Transverse colon (tissue), 4 donors: ENCODE results near the gene PRKAG1. TPM values are rescaled to one million over a fixed set of nuclear protein-coding genes. Genes with fewer than 3 reads are reported as not detected.

Experiments used
- DNase-seq: peaks from one replicate; pipeline ENCODE4 v3.0.0-alpha.2; 2019
- H3K27ac ChIP-seq, 4 donors: fragments of 200-600 bp; sonication (generic); 2 replicates each; pipeline ENCODE4 v1.5.1; 2016 to 2018; ENCODE audit warnings: inconsistent platforms in 4 of 4
- H3K27me3 ChIP-seq: fragments of 200-600 bp; sonication (generic); 2 replicates; pipeline ENCODE4 v1.5.1; 2017; ENCODE audit warnings: inconsistent platforms
- H3K36me3 ChIP-seq, 4 donors: fragments of 200-600 bp; sonication (generic); 2 replicates each; pipeline ENCODE4 v1.5.1; 2017 to 2019; ENCODE audit warnings: inconsistent platforms in 4 of 4
- H3K4me1 ChIP-seq, 4 donors: fragments of 200-600 bp; sonication (generic); 2 replicates each; pipeline ENCODE4 v1.5.1; 2017 to 2020; ENCODE audit warnings: inconsistent platforms in 4 of 4
- H3K4me3 ChIP-seq, 4 donors: fragments of 200-600 bp; sonication (generic); 1 replicate in 1 of 4; 2 replicates in 3 of 4; pipeline versions ENCODE4 v1.5.1 to v1.6.1; 2017 to 2019; ENCODE audit warnings: inconsistent platforms in 4 of 4
- H3K9me3 ChIP-seq, 2 donors: fragments of 200-600 bp; sonication (generic); 2 replicates each; pipeline ENCODE4 v1.5.1; 2017 to 2019; ENCODE audit warnings: inconsistent platforms in 2 of 2
- EP300 ChIP-seq: sonication (generic); formaldehyde crosslinking; IDR thresholded peaks from one replicate; pipeline ENCODE4 v1.6.1; 2017; ENCODE audit warnings: antibody characterized with exemption, low read depth
- POLR2A ChIP-seq: fragments of 450-650 bp; IDR thresholded peaks from one replicate; pipeline ENCODE4 v1.6.1; 2016; ENCODE audit warnings: antibody characterized with exemption, mild to moderate bottlenecking, moderate library complexity
- POLR2AphosphoS5 ChIP-seq, 3 donors: sonication (generic); formaldehyde crosslinking; IDR thresholded peaks; one replicate each; pipeline ENCODE4 v1.6.1; 2016; ENCODE audit warnings: antibody characterized with exemption in 3 of 3
- WGBS, 2 donors: methylation state at CpG; one replicate each; pipeline ENCODE4 v1.1.5; 2018; ENCODE audit warnings: low coverage in 1 of 2; 5-methylcytosine and 5-hydroxymethylcytosine counted together
- in situ Hi-C, 4 donors: fragments of 200-750 bp; cut with MboI; loops; one replicate each; pipeline versions ENCODE4 v1.15.0 to v1.15.1; 2017; ENCODE audit warnings: low sequenced_read_pairs in 3 of 4, low pct_ligation_motif_present in 1 of 4, low pct_unique_long_range_greater_than_20kb in 1 of 4
- intact Hi-C: fragments of 100-400 bp; cut with DNase I; formaldehyde crosslinking; loops from one replicate; pipeline ENCODE4 v1.15.1; 2023; ENCODE audit warnings: low total_unique reads
- total RNA-seq, 4 donors: library from RNA; depleted of rRNA; stranded (reverse); fragments of >200 nt; gene quantifications; one replicate each; pipeline ENCODE4 v1.1.0, GENCODE V29; 2016
- TF ChIP-seq, protein P1 (sequence below), 5 experiments: fragments of 200-600 bp in 3 of 5; fragments of 450-650 bp in 2 of 5; sonication (generic) in 3 of 5; IDR thresholded peaks; 1 replicate in 2 of 5; 2 replicates in 3 of 5; pipeline ENCODE4 v1.5.1; 2016 to 2017; ENCODE audit warnings: antibody characterized with exemption in 5 of 5, inconsistent platforms in 3 of 5, mild to moderate bottlenecking in 2 of 5, moderate library complexity in 1 of 5

The PRKAG1 gene
- total RNA-seq, 4 donors from 2014 or later, result 21.7 to 44.0 (median 42.3) TPM

- Histone ChIP-seq H3K4me3 (no peak overlapping the region), H3K27me3 (no peaks in the 10 kb centered on the region), H3K9me3 (no peaks in the 10 kb centered on the region), H3K27ac (no peak overlapping the region), H3K4me1 (no peaks in the 10 kb centered on the region), H3K36me3 (peaks cover 0 to 58% (median 23%) of the 10 kb centered on the region in 4 donors)
- no peak for DNase-seq
- intact Hi-C loops (loop anchor here (2.0 kb wide), 1 partner anchor 19 kb away; no protein-coding TSS in a partner anchor), in situ Hi-C loops (no loop called here)
- TF ChIP-seq POLR2A (no peak), POLR2AphosphoS5 (IDR thresholded peaks at IDR 0.05) (no peak), EP300 (no peak)
- TF ChIP-seq, protein P1, sequence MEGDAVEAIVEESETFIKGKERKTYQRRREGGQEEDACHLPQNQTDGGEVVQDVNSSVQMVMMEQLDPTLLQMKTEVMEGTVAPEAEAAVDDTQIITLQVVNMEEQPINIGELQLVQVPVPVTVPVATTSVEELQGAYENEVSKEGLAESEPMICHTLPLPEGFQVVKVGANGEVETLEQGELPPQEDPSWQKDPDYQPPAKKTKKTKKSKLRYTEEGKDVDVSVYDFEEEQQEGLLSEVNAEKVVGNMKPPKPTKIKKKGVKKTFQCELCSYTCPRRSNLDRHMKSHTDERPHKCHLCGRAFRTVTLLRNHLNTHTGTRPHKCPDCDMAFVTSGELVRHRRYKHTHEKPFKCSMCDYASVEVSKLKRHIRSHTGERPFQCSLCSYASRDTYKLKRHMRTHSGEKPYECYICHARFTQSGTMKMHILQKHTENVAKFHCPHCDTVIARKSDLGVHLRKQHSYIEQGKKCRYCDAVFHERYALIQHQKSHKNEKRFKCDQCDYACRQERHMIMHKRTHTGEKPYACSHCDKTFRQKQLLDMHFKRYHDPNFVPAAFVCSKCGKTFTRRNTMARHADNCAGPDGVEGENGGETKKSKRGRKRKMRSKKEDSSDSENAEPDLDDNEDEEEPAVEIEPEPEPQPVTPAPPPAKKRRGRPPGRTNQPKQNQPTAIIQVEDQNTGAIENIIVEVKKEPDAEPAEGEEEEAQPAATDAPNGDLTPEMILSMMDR (IDR thresholded peaks at IDR 0.05), result no peak
- 86 to 100% methylated on average over 3 to 8 of the region's 8 CpGs for WGBS, 2 donors
Measured at GRCh38 chr12:49030119-49030518, 11.5 kb upstream of the PRKAG1 start.

DNA sequence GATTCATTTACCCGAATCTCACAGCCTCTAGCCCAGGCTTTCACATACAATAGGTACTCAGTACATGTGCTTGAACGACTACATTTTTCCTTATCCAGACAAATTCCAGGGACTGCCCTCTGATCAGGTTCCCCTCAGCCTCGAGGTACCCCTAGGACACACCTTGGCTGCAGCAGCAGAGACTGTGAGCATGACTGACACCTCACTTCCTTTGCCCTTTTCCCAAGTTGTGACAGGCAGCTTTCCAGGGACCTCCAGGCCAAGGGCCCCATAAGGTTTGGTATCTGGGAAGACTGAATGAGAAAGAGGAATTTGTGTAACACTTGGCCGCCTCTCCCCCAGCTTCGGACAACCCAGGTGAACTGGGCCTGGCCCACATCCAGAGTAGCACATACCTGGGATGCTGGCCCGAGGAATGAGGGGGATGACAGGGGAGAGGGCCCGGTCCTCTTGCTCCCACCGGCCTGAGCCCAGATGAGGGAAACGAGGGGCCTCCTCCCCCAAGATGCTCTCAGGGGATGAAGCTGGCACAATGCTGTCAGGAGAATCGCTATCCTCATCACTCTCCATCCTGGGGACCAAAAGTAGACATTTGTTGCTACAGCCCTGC lies 10.2 kb upstream of the PRKAG1 start:
- WGBS, 2 donors, result 90% methylated on average over 10 of the region's 10 CpGs; no CpG with 5 or more reads in 1 of the 2 donors
- Histone ChIP-seq H3K27ac (no peak overlapping the region), H3K4me1 (no peaks in the 10 kb centered on the region), H3K36me3 (peaks cover 0 to 60% (median 24%) of the 10 kb centered on the region in 4 donors), H3K9me3 (no peaks in the 10 kb centered on the region), H3K27me3 (no peaks in the 10 kb centered on the region), H3K4me3 (no peak overlapping the region)
- intact Hi-C loops, result no loop called here
- TF ChIP-seq, protein P1 (IDR thresholded peaks at IDR 0.05), result no peak
- no peak for TF ChIP-seq EP300
- TF ChIP-seq POLR2A, result no peak
- TF ChIP-seq POLR2AphosphoS5 (IDR thresholded peaks at IDR 0.05), result no peak
- in situ Hi-C loops, result no loop called here
- no peak for DNase-seq

DNA sequence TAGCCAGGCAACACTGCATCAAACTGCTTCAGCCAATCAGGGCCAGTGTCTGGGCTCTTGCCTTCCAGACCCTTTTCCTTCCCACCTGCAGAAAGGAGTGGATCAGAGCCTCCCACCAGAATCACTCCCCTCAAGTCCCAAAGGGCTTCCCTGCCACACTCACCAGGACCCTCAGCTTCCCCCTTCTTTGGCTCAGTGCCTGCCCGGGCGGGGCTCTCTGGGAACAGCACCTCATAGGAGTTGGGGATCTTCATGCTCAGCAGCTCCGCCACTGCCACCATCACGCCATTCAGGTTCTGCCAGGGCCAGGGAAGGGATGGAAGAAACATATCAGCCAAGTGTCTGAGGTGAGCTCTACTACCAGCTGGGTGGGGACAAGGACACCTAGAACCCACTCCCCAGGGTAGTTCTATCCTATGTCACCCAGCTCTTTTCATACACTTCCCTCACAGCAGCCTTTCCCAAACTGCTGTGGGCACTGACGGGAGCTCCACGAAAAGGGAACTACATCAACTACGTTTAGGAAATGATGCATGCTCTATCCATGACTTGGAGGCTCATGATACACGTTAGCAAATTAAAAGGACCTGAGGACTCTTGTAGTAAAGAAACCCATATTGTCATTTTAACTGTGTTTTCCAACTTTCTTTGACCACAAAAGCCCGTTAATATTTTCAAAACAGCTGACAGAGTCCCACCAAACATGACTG lies 9.4 kb upstream of the PRKAG1 start:
- Histone ChIP-seq H3K36me3 (peaks cover 0 to 54% (median 20%) of the 10 kb centered on the region in 4 donors), H3K4me3 (no peak overlapping the region), H3K9me3 (no peaks in the 10 kb centered on the region), H3K27me3 (no peaks in the 10 kb centered on the region), H3K27ac (no peak overlapping the region), H3K4me1 (no peaks in the 10 kb centered on the region)
- DNase-seq, result peak; percentile 6
- no peak for TF ChIP-seq POLR2A
- TF ChIP-seq, protein P1 (IDR thresholded peaks at IDR 0.05), result no peak
- intact Hi-C loops, result no loop called here
- in situ Hi-C loops, result no loop called here
- WGBS, 2 donors, result 87 to 91% methylated on average over 2 to 9 of the region's 9 CpGs

GRCh38 chr12:49026678-49027480 lies 8.3 kb upstream of the PRKAG1 start:
- Histone ChIP-seq H3K27me3 (no peaks in the 10 kb centered on the region), H3K9me3 (no peaks in the 10 kb centered on the region), H3K4me3 (no peak overlapping the region), H3K36me3 (peaks cover 0 to 48% (median 16%) of the 10 kb centered on the region in 4 donors), H3K4me1 (no peaks in the 10 kb centered on the region), H3K27ac (no peak overlapping the region)
- intact Hi-C loops (no loop called here), in situ Hi-C loops (no loop called here)
- DNase-seq, result peak; percentile 5
- TF ChIP-seq, protein P1 (IDR thresholded peaks at IDR 0.05), result no peak
- no peak for TF ChIP-seq POLR2AphosphoS5 (IDR thresholded peaks at IDR 0.05)
- TF ChIP-seq EP300, result no peak
- no peak for TF ChIP-seq POLR2A
- WGBS, 2 donors, result 90 to 96% methylated on average over 4 to 22 of the region's 26 CpGs
